SKM-1 treated with dmso at 0.1 percent for 144 hours (cell line): ENCODE measurements around the gene PRC1.
"Not testable (repeated sequence)": the region's sequence is repeated elsewhere in the genome, so short reads cannot be mapped to it uniquely, and the experiment has no call there.

Experiments
- DNase-seq: peaks from one replicate; lab custom pipeline; 2025; ENCODE audit not compliant: unreplicated experiment; lab: John Stamatoyannopoulos, UW

PRC1 gene, protein sequence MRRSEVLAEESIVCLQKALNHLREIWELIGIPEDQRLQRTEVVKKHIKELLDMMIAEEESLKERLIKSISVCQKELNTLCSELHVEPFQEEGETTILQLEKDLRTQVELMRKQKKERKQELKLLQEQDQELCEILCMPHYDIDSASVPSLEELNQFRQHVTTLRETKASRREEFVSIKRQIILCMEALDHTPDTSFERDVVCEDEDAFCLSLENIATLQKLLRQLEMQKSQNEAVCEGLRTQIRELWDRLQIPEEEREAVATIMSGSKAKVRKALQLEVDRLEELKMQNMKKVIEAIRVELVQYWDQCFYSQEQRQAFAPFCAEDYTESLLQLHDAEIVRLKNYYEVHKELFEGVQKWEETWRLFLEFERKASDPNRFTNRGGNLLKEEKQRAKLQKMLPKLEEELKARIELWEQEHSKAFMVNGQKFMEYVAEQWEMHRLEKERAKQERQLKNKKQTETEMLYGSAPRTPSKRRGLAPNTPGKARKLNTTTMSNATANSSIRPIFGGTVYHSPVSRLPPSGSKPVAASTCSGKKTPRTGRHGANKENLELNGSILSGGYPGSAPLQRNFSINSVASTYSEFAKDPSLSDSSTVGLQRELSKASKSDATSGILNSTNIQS

DNA sequence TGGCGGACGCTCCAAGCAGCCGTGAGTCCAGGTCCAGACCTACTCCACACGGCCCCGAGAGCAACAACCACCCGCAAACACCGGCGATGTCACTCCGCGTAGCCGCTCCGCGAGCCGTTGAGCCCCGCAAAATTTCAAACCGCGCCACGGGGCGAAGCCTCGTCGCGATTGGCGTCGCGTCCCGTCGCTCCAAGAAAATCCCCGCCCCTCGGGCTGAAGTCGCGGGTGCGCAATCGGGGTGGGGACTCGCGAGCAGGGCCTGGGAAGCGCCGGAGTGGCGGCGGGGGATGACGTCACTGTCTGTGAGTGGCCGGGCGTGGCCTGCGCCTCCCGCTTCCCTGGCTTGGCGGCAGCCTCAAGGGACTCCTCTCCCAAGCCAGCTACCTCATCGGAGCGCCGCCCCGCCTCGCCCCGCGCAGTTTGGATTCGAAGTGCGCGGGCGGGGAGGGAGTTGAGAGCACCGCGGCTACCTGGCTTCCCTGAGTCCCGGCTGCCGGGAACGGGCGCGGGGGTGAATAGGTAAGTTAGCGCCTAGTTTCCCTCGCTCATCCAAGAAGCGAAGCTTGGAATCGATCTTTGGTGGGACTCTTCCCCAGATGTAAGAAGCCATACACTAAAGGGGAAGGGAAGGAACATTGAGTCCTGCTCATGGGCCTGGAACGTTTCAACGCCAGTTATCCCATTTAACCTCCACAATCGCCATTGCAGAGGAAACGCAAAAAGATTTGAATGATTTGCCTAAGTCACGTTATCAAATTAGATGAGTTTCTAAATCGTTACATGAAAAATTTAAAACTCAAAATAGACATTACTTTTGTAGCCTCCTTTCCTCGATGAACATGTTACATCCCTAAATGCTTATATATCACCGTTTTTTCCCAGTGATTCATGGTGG is at the start of gene PRC1:
Gene PRC1, minus strand, starts transcription at position 119 of the 895 bp plus-strand sequence. Its CDS starts 118 bp downstream, at position 1.
- DNase-seq, result peak; percentile 95

- DNase-seq, result no peak
Observed at GRCh38 chr15:91043202-91043874, 49.0 kb upstream of the PRC1 start.

DNA sequence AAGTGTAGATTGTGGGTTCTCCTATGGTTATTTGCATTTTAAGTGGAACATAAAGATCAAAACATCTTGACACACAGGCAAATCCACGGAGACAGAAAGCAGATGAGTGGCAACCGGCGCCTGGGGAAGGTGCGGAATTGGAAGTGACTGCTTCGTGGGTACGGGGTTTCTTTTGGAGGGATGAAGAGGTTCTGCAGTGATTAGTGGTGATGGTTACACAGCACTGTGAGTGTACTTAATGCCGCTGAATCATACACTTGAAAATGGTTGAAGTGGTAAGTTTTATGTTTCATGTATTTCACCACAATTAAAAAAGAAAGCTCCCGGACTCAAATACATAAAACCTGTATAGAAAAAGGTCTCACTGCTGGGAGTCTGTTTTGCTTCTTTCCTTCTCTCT is 46.5 kb upstream of the PRC1 start:
- DNase-seq, result no peak

- DNase-seq, result no peak
Observed at GRCh38 chr15:91039996-91040395, 45.7 kb upstream of the PRC1 start.

DNA sequence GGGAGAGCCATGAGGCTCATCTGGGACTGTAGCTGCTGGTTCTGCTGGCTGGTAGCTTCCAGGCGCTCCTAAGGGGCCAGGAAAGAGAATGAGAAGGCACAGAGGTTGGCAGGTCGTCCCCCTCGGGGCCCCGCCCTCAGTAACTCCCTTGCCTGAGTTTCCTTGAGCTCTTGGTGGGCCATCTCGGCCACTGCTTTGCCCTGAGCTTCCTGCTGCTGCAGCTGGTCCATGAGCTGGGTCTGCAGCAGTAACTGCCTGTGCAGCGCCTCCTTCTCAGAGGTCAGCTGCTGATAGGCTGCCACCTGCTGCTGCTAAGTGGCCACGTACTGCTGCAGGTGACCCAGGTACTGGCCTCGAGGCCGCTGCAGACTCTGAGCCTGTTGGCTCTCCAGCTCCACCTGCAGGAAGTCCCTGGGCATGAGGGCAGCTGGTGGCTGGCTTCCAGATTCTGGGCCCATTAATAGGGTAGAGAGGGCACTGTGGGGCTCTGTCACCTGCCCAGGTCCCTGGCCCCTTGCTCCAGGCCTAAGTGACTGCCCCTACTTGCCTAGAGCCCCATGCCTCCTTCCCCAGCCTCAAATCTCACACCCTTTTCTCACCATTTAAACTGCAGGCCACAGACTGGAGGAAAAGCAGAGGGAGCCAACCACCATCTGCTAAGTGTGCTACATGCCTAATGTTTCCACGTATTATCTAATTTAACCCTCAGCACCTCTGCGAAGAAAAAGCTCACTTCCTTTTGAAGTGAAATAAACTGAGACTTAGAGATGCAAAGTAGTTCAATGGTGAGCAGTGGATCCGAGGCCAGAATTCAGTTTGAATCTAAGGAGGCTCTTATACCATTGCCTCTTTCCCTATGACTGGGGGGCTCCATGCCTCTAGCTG is 38.8 kb upstream of the PRC1 start:
- DNase-seq, result peak; percentile 33

GRCh38 chr15:91031796-91032195 is 37.5 kb upstream of the PRC1 start:
- no peak for DNase-seq

DNA sequence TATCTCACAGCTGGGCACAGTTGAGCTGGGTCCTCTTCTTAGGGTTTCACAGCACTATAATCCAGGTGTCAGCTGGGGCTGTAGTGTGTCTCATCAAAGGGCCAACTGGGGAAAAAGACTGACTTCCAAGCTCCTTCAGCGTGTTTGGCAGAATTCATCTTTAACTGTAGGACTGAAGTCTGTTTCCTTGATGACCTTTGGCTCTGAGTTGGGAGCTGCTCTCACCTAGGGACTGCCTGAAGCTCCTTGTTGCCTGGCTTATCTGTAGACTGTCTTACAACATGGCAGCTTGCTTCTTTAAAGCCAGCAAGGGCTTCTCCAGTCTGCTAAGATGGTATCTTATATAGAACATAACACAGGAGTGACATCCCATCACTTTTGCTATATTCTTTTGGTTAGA is 33.3 kb upstream of the PRC1 start:
- DNase-seq, result no peak

- DNase-seq, result no peak
Observed at GRCh38 chr15:91023720-91024119, 29.4 kb upstream of the PRC1 start.

GRCh38 chr15:91022832-91023129 is 28.4 kb upstream of the PRC1 start:
- DNase-seq, result no peak

DNA sequence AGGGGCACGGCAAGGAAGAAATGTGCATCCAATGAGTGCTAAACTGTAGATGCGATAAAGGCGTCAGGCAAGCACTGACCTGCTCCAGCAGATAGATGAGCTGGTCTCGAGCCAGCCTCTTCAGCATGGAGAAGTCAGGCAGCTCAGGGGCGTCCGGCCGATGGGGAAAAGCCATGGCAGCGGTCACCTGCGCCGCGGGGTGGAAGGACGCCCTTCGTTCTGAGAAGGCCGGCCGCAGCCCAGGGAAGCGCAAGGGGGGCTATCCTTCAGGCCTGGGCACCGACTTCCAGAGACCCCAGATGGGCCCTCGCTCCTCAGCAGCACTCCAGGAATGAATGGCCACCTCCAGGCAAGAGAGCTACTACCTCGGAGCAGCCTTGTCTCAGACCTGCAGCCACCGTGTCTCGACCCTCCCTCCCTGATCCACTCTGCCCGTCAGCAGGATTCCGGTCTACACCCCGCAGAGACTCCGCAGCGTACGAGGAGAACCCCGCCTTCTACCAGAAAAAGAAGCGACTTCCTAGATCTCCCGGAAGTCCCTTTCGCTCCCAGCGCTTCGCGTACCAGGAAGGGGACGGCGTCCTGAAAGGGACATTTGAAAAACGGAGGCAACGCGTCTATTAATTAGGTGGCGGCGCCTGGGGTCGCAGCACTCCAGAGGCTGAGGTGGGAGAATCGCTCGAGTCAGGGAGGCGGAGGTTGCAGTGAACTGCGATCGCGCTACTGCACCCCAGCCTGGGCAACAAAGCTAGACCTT is 27.9 kb upstream of the PRC1 start, which contains the start of gene VPS33B:
Gene VPS33B, minus strand, starts transcription at position 520 of the 757 bp plus-strand sequence. Its CDS starts 345 bp downstream, at position 175.
- peak; percentile 85 for DNase-seq

GRCh38 chr15:91021516-91022074 is 27.3 kb upstream of the PRC1 start:
- no peak for DNase-seq

DNA sequence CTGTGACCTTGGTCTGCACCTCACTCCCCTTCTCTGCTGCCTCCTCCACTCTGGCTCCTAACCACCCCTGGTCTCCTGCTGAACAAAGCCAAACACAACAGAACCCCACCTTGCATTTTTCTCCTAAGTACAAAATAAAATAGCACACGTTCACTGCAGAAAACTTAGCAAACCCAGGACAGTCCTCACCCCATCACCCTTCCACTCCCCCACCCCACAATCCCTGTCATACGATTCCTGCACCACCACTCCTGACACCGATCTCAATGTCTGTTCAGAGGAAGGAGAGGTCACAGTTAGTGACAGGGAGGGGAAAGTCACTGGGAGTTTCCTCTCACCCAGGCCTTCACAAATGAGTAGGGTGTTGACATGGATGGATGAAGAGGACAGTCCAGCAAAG is 23.8 kb upstream of the PRC1 start:
- DNase-seq, result no peak

GRCh38 chr15:91017716-91018115 is 23.4 kb upstream of the PRC1 start:
- DNase-seq, result no peak

DNA sequence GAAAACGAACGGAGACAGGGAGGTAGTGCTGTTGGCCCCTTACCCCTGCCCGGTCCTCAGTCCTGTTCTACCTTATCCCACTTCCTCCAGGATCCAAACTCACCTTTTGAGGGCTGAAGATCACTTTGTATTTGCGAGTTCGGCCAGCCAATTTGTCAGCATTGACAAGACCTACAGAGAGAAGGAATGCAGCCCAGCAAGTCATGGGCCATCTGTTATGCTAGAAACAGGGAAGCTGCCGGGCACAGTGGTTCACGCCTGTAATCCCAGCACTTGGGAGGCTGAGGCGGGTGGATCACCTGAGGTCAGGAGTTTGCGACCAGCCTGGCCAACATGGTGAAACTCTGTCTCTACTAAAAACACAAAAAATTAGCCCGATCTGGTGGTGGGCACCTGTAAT is 19.4 kb upstream of the PRC1 start:
- DNase-seq, result not testable (repeated sequence)

DNA sequence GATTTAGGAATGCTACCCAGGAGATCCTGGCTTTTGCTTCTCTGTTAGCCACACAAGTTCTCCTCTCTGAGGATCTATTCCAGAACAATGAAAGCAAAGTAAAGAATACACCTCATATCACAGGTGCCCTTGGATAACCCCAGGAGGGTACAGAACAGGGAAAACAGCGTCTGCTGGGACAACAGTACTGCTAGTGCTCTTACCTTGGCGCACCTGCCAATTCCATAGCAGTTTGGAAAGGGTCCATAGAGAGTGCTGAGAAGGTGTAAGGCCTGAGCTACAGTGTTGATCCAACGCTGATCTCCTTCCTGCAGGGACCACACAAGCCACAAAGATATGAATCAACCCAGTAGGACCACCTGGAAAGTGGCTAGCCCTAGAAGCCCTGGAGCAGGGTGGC is 12.9 kb upstream of the PRC1 start:
- DNase-seq, result no peak

DNA sequence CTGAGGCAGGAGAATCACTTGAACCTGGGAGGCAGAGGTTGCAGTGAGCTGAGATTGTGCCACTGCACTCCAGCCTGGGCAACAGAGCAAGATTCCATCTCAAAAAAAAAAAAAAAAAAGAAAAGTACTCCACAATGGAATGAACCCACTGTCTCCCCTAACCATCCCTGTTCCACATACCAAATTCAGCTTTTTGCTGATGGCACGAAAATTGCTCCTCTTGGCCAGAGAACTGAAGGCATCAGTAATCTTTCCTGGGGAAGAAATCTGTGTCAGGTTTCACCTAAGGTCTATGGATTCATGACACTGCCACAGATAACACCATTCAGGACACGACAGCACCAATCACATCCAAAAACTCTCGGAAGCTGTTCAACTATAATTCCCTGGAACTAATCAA is 6.9 kb upstream of the PRC1 start:
- DNase-seq, result no peak

DNA sequence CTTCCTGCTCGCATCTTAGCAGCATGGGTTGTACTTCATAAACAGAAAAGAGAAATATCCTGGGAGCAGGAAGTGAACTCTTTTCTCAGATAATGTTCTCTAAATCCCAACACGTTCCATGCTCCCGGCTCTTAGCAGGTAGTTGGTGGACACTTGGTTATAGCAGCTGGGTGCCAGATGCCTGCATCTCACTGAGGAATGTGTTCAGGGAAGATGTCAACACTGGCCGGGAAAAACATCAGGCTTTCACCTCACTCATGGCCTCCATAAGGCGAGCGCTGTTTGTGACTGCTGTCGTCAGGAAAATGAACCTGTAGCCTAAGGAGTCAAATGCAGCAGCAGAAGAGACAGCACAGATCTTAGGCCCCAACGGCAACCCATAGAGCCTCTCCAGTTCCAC is 4.4 kb upstream of the PRC1 start:
- DNase-seq, result no peak

GRCh38 chr15:90994059-90994416 is 297 bp downstream of the PRC1 start:
- DNase-seq, result no peak

DNA sequence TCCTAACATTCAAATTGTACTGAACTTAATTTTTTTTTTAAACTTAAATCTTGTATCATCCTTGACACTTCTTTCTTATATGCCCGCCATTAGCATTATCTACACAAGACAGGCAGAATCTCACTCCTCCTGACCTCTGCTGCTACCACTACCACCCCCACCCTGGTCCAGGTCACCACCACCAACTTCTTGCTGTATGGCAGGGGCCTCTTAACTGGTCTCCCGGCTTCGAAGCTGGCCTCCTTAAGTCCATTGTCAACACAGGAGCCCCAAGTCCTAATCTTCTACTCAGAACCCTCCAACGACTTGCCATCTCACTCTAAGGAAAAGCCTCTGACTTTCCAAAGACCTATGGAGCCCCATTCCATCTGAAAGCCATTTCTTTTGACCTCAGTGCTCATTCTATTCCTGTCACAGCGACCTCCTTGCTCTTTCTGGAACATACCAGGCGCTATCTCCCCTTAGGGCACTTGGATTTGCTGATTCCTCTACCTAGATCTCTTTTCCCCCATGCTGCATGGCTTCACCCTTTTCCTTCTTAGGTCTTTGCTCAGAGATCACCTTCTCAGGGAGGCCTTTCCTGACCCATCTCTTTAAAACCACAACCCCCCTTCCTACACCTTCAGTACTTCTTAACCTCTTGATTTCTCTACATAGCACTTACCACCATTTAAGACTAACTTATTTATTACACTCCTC is 2.6 kb downstream of the PRC1 start:
- no peak for DNase-seq
